ENCODE data around the gene F7. TPM values are rescaled to one million over a fixed set of nuclear protein-coding genes. Genes with fewer than 3 reads are reported as not detected.

Gene F7
- total and polyA plus RNA-seq, 2 experiments from 2014 or later = not detected

- Histone ChIP-seq H3K9me2 (ENCODE audit: insufficient read depth) (no peaks in the 10 kb centered on the region), H3K9ac (no peak overlapping the region), H3K79me2 (ENCODE audit: insufficient read depth) (no peaks in the 10 kb centered on the region), H3K27ac (no peak overlapping the region), H3K4me3 (no peak overlapping the region), H3K36me3 (ENCODE audit: low read depth) (no peaks in the 10 kb centered on the region), H3K27me3 (replicated peaks; ENCODE audit: insufficient read depth) (peaks cover 31% of the 10 kb centered on the region), H4K20me1 (ENCODE audit: insufficient read depth) (no peaks in the 10 kb centered on the region), H3K4me1 (ENCODE audit: insufficient read depth) (0 out of 2 replicates have a peak, but pooled peaks cover 7% of the 10 kb centered on the region), H3K4me2 (ENCODE audit: unreplicated experiment) (no peak overlapping the region), H2AFZ (no peak overlapping the region), H3F3A (ENCODE audit: insufficient read depth) (no peaks in the 10 kb centered on the region), H3K9me3 (ENCODE audit: low read depth) (no peaks in the 10 kb centered on the region)
- no peak for TF ChIP-seq EZH2 (IDR thresholded peaks at IDR 0.05; ENCODE audit: insufficient read depth, poor library complexity, severe bottlenecking)
- TF ChIP-seq EZH2phosphoT487 (IDR thresholded peaks at IDR 0.05; ENCODE audit: insufficient read depth, low read depth) = no peak
- in situ Hi-C loops (cut with MboI) = no loop called here
- WGBS, 2 experiments (ENCODE audit: low coverage in 1 of 2, low lambda C conversion rate in 2 of 2, missing lambda C conversion rate in 2 of 2) = 91% methylated on average over 46 to 59 of the region's 61 CpGs
- DNase-seq = no peak
Measured at GRCh38 chr13:113096052-113096744, 9.4 kb upstream of the F7 start.

GRCh38 chr13:113096745-113097305 is 8.8 kb upstream of the F7 start:
- Histone ChIP-seq H3K4me1 (ENCODE audit: insufficient read depth) (0 out of 2 replicates have a peak, but pooled peaks cover 7% of the 10 kb centered on the region), H2AFZ (no peak overlapping the region), H3K27me3 (replicated peaks; ENCODE audit: insufficient read depth) (peaks cover 31% of the 10 kb centered on the region), H3K4me2 (ENCODE audit: unreplicated experiment) (no peak overlapping the region), H3K9me2 (ENCODE audit: insufficient read depth) (no peaks in the 10 kb centered on the region), H3K9ac (no peak overlapping the region), H3K9me3 (ENCODE audit: low read depth) (no peaks in the 10 kb centered on the region), H3K27ac (no peak overlapping the region), H3F3A (ENCODE audit: insufficient read depth) (no peaks in the 10 kb centered on the region), H4K20me1 (ENCODE audit: insufficient read depth) (no peaks in the 10 kb centered on the region), H3K36me3 (ENCODE audit: low read depth) (no peaks in the 10 kb centered on the region), H3K4me3 (no peak overlapping the region), H3K79me2 (ENCODE audit: insufficient read depth) (no peaks in the 10 kb centered on the region)
- TF ChIP-seq EZH2phosphoT487 (IDR thresholded peaks at IDR 0.05; ENCODE audit: insufficient read depth, low read depth) (no peak), EZH2 (IDR thresholded peaks at IDR 0.05; ENCODE audit: insufficient read depth, poor library complexity, severe bottlenecking) (no peak)
- DNase-seq = no peak
- in situ Hi-C loops (cut with MboI) = no loop called here
- WGBS, 2 experiments (ENCODE audit: low coverage in 1 of 2, low lambda C conversion rate in 2 of 2, missing lambda C conversion rate in 2 of 2) = 94 to 96% methylated on average over 40 to 46 of the region's 52 CpGs

GRCh38 chr13:113097651-113098050 is 7.9 kb upstream of the F7 start:
- peaks cover 31% of the 10 kb centered on the region for H3K27me3 ChIP-seq (replicated peaks; ENCODE audit: insufficient read depth)
- H2AFZ ChIP-seq = peak overlapping the region; percentile 39; the same call in 1 of the 2 replicates
- no peak for DNase-seq
- H3F3A ChIP-seq (ENCODE audit: insufficient read depth) = no peaks in the 10 kb centered on the region
- TF ChIP-seq EZH2 (IDR thresholded peaks at IDR 0.05; ENCODE audit: insufficient read depth, poor library complexity, severe bottlenecking) = no peak
- no peak for TF ChIP-seq EZH2phosphoT487 (IDR thresholded peaks at IDR 0.05; ENCODE audit: insufficient read depth, low read depth)
- 34 to 43% methylated on average over 7 of the region's 7 CpGs for WGBS, 2 experiments (ENCODE audit: low coverage in 1 of 2, low lambda C conversion rate in 2 of 2, missing lambda C conversion rate in 2 of 2)
- H3K4me3 ChIP-seq = peak overlapping the region; percentile 38
- 0 out of 2 replicates have a peak, but pooled peaks cover 7% of the 10 kb centered on the region for H3K4me1 ChIP-seq (ENCODE audit: insufficient read depth)
- H3K27ac ChIP-seq = no peak overlapping the region
- no peaks in the 10 kb centered on the region for H4K20me1 ChIP-seq (ENCODE audit: insufficient read depth)
- H3K79me2 ChIP-seq (ENCODE audit: insufficient read depth) = no peaks in the 10 kb centered on the region
- in situ Hi-C loops (cut with MboI) = no loop called here
- H3K9me3 ChIP-seq (ENCODE audit: low read depth) = no peaks in the 10 kb centered on the region
- H3K4me2 ChIP-seq (ENCODE audit: unreplicated experiment) = peak overlapping the region; percentile 45
- 0 out of 2 replicates have a peak overlapping the region, but pooled peaks have one; percentile 2 for H3K9ac ChIP-seq
- no peaks in the 10 kb centered on the region for H3K36me3 ChIP-seq (ENCODE audit: low read depth)
- H3K9me2 ChIP-seq (ENCODE audit: insufficient read depth) = no peaks in the 10 kb centered on the region

- H3K4me3 ChIP-seq = peak overlapping the region; percentile 38
- peak; percentile 83 for DNase-seq
Measured at GRCh38 chr13:113098162-113098732, 7.3 kb upstream of the F7 start.

More at GRCh38 chr13:113098162-113098732, 7.3 kb upstream of the F7 start:
- in situ Hi-C loops (cut with MboI) = no loop called here
- 0 out of 2 replicates have a peak, but pooled peaks cover 7% of the 10 kb centered on the region for H3K4me1 ChIP-seq (ENCODE audit: insufficient read depth)
- peaks cover 31% of the 10 kb centered on the region for H3K27me3 ChIP-seq (replicated peaks; ENCODE audit: insufficient read depth)
- no peaks in the 10 kb centered on the region for H3K9me2 ChIP-seq (ENCODE audit: insufficient read depth)
- H3K79me2 ChIP-seq (ENCODE audit: insufficient read depth) = no peaks in the 10 kb centered on the region
- peak overlapping the region; percentile 39 for H2AFZ ChIP-seq
- no peaks in the 10 kb centered on the region for H3F3A ChIP-seq (ENCODE audit: insufficient read depth)
- TF ChIP-seq EZH2 (IDR thresholded peaks at IDR 0.05; ENCODE audit: insufficient read depth, poor library complexity, severe bottlenecking) (peak; percentile 78), EZH2phosphoT487 (IDR thresholded peaks at IDR 0.05; ENCODE audit: insufficient read depth, low read depth) (no peak)
- peak overlapping the region; percentile 45 for H3K4me2 ChIP-seq (ENCODE audit: unreplicated experiment)
- H3K27ac ChIP-seq = no peak overlapping the region
- 0 out of 2 replicates have a peak overlapping the region, but pooled peaks have one; percentile 2 for H3K9ac ChIP-seq
- no peaks in the 10 kb centered on the region for H3K36me3 ChIP-seq (ENCODE audit: low read depth)
- no peaks in the 10 kb centered on the region for H4K20me1 ChIP-seq (ENCODE audit: insufficient read depth)
- no peaks in the 10 kb centered on the region for H3K9me3 ChIP-seq (ENCODE audit: low read depth)
- WGBS, 2 experiments (ENCODE audit: low coverage in 1 of 2, low lambda C conversion rate in 2 of 2, missing lambda C conversion rate in 2 of 2) = 3 to 4% methylated on average over 30 of the region's 30 CpGs
